ENCODE measurements around the gene ANKRD12. TPM values are rescaled to one million over a fixed set of nuclear protein-coding genes. Genes with fewer than 3 reads are reported as not detected.

Gene ANKRD12
- total RNA-seq, 4 donors from 2014 or later = 13.0 to 60.3 (median 23.4) TPM

DNA sequence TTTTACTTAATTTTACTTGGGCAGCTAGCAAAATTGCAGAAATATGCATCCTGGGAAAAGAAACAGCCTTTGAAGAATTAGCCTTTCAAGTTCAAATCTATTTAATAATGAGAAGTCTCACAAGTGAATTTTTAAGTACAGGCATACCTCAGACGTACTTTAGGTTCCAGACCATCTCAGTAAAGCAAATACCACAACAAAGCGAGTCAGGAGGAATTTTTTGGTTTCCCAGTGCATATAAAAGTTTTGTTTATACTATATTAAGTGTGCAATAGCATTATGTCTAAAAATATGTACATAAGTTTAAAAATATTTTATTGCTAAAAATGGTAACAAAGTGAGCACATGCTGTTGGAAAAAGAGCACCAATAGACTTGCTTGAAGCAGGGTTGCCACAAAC is 147.2 kb downstream of the ANKRD12 start:
- Histone ChIP-seq H3K9me3 (no peaks in the 10 kb centered on the region), H3K4me3 (no peak overlapping the region), H3K36me3 (peaks cover 0 to 42% (median 4%) of the 10 kb centered on the region in 3 donors), H3K4me1 (no peaks in the 10 kb centered on the region), H3K27me3 (no peaks in the 10 kb centered on the region), H3K27ac (no peak overlapping the region)
- TF ChIP-seq POLR2A (IDR thresholded peaks at IDR 0.05) = no peak
- TF ChIP-seq, protein P1, sequence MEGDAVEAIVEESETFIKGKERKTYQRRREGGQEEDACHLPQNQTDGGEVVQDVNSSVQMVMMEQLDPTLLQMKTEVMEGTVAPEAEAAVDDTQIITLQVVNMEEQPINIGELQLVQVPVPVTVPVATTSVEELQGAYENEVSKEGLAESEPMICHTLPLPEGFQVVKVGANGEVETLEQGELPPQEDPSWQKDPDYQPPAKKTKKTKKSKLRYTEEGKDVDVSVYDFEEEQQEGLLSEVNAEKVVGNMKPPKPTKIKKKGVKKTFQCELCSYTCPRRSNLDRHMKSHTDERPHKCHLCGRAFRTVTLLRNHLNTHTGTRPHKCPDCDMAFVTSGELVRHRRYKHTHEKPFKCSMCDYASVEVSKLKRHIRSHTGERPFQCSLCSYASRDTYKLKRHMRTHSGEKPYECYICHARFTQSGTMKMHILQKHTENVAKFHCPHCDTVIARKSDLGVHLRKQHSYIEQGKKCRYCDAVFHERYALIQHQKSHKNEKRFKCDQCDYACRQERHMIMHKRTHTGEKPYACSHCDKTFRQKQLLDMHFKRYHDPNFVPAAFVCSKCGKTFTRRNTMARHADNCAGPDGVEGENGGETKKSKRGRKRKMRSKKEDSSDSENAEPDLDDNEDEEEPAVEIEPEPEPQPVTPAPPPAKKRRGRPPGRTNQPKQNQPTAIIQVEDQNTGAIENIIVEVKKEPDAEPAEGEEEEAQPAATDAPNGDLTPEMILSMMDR (IDR thresholded peaks at IDR 0.05) = no peak
- 79 to 81% methylated on average over 2 of the region's 2 CpGs for WGBS, 2 donors
- no peak for DNase-seq
- intact Hi-C loops (cut with DNase I) = no loop called here

DNA sequence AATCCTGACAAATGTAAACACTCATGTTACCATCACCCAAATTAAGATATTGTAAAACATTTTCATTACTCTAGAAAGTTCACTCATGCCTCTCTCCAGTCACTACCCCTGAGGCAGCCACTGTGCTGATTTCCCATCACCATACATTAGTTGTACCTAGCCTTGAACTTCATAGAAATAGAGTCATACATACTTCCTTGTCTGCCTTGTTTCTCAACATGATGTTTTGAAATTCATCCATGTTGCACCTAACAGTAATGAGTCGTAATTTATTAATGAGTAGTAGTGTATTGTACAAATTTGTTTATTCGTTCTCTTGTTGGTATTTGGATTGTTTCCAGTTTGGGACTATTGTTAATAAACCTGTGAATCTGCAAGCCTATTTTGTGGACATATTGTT is 149.0 kb downstream of the ANKRD12 start:
- intact Hi-C loops (cut with DNase I) = no loop called here
- no peak for DNase-seq
- Histone ChIP-seq H3K36me3 (peaks cover 0 to 24% (median 0%) of the 10 kb centered on the region in 3 donors), H3K4me1 (no peaks in the 10 kb centered on the region), H3K27ac (no peak overlapping the region), H3K4me3 (no peak overlapping the region), H3K9me3 (no peaks in the 10 kb centered on the region), H3K27me3 (no peaks in the 10 kb centered on the region)
- 73 to 82% methylated on average over 2 of the region's 2 CpGs for WGBS, 2 donors
- TF ChIP-seq POLR2A (IDR thresholded peaks at IDR 0.05) = no peak
- TF ChIP-seq, protein P1 (IDR thresholded peaks at IDR 0.05) = no peak

- Histone ChIP-seq H3K27ac (peak overlapping the region in 1 of 4 donors; percentile 44), H3K4me1 (no peaks in the 10 kb centered on the region), H3K27me3 (no peaks in the 10 kb centered on the region), H3K9me3 (no peaks in the 10 kb centered on the region), H3K36me3 (peaks cover 0 to 14% (median 0%) of the 10 kb centered on the region in 3 donors), H3K4me3 (no peak overlapping the region)
- no peak for DNase-seq
- intact Hi-C loops (cut with DNase I) = no loop called here
- WGBS, 2 donors = 48 to 59% methylated on average over 7 of the region's 7 CpGs
- TF ChIP-seq POLR2A (IDR thresholded peaks at IDR 0.05) = no peak
- TF ChIP-seq, protein P1 (IDR thresholded peaks at IDR 0.05) = no peak
These were observed 150.5 kb downstream of the ANKRD12 start for GRCh38 chr18:9287036-9287435.

DNA sequence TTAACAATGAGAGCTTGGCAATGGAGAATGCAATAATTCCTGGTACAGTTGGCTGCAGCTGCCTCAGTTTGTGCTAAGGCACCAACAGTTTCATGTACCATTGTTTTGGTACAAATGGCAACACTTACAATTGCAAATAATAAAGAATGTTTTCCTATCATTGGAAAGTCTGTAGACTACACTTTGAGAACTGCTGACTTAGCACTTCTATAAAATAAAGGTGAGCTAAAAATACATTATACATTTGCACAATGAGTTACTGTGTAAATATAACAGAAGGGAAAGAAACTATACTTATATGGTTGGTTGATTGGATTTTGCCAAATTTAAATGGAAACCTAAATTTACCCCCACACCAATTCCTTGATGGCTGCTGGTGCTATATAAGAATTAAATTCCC is 153.1 kb downstream of the ANKRD12 start:
- Histone ChIP-seq H3K4me3 (no peak overlapping the region), H3K27me3 (no peaks in the 10 kb centered on the region), H3K4me1 (no peaks in the 10 kb centered on the region), H3K27ac (no peak overlapping the region), H3K36me3 (no peaks in the 10 kb centered on the region), H3K9me3 (peaks cover 0 to 21% (median 13%) of the 10 kb centered on the region in 3 donors)
- no peak for TF ChIP-seq POLR2A (IDR thresholded peaks at IDR 0.05)
- TF ChIP-seq, protein P1 (IDR thresholded peaks at IDR 0.05) = no peak
- DNase-seq = no peak
- intact Hi-C loops (cut with DNase I) = no loop called here

DNA sequence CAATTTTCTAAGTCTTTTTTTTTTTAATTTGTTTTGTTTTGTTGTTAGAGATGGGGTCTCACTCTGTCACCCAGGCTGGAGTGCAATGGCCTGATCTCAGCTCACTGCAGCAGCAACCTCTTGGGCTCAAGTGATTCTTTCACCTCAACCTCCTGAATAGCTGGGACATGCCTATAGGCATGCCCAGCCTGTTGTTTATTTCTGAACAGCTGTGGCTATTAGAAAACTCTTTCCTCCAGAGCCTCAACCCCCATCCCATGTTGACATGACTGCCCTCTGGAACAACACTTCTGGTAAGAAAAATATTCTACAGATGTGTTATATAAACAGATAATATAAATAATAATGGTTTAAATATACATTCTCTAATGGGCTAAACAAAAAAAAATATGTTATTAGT is 153.6 kb downstream of the ANKRD12 start:
- intact Hi-C loops (cut with DNase I) = no loop called here
- TF ChIP-seq, protein P1 (IDR thresholded peaks at IDR 0.05) = no peak
- TF ChIP-seq POLR2A (IDR thresholded peaks at IDR 0.05) = no peak
- Histone ChIP-seq H3K4me3 (no peak overlapping the region), H3K27ac (no peak overlapping the region), H3K27me3 (no peaks in the 10 kb centered on the region), H3K4me1 (no peaks in the 10 kb centered on the region), H3K36me3 (no peaks in the 10 kb centered on the region), H3K9me3 (peaks cover 0 to 21% (median 15%) of the 10 kb centered on the region in 3 donors)
- no peak for DNase-seq

All from esophagus squamous epithelium (tissue), 5 donors.